Lung (tissue), 13 donors: ENCODE measurements around the gene PCDH8. TPM values are rescaled to one million over a fixed set of nuclear protein-coding genes. Genes with fewer than 3 reads are reported as not detected.

ENCODE experiments used
- ATAC-seq: fragments of 200-7000 bp; cut with Tn5 transposase; one replicate; pipeline ENCODE4 v1.9.1; 2020; ENCODE audit warnings: moderate number of reproducible peaks; ENCODE audit not compliant: insufficient read depth, low FRiP score
- DNase-seq, 3 donors: peaks; one replicate each; pipeline ENCODE4 v3.0.0-alpha.2; 2013 to 2017
- H3K27ac ChIP-seq, 2 donors: one replicate each; pipeline ENCODE4 v1.5.1; 2013; ENCODE audit warnings: mild to moderate bottlenecking in 2 of 2, moderate library complexity in 2 of 2, control low read depth in 1 of 2, inconsistent platforms in 1 of 2, low read depth in 1 of 2, low read length in 1 of 2
- H3K27me3 ChIP-seq, 3 donors: one replicate each; pipeline ENCODE4 v1.5.1; 2013; ENCODE audit warnings: low read length in 2 of 3; ENCODE audit not compliant: control insufficient read depth in 3 of 3, insufficient read depth in 3 of 3
- H3K36me3 ChIP-seq, 4 donors: one replicate each; pipeline ENCODE4 v1.5.1; 2013; ENCODE audit warnings: low read length in 4 of 4, mild to moderate bottlenecking in 1 of 4, moderate library complexity in 1 of 4; ENCODE audit not compliant: control insufficient read depth in 4 of 4, insufficient read depth in 4 of 4
- H3K4me1 ChIP-seq, 5 donors: one replicate each; pipeline ENCODE4 v1.5.1; 2013; ENCODE audit warnings: low read length in 5 of 5, mild to moderate bottlenecking in 2 of 5, moderate library complexity in 1 of 5; ENCODE audit not compliant: control insufficient read depth in 5 of 5, insufficient read depth in 5 of 5
- H3K4me3 ChIP-seq: one replicate; pipeline ENCODE4 v1.5.1; 2013; ENCODE audit warnings: mild to moderate bottlenecking, control low read depth, moderate library complexity
- H3K9ac ChIP-seq, 2 donors: one replicate each; pipeline ENCODE4 v1.5.1; 2013; ENCODE audit warnings: low read length in 2 of 2, control low read depth in 1 of 2; ENCODE audit not compliant: insufficient read depth in 1 of 2
- H3K9me3 ChIP-seq, 4 donors: one replicate each; pipeline ENCODE4 v1.5.1; 2013; ENCODE audit warnings: low read length in 3 of 4, mild to moderate bottlenecking in 1 of 4, moderate library complexity in 1 of 4; ENCODE audit not compliant: control insufficient read depth in 4 of 4, insufficient read depth in 3 of 4
- CTCF ChIP-seq: IDR thresholded peaks from 2 replicates; pipeline ENCODE4 v1.5.1; 2012; ENCODE audit warnings: mild to moderate bottlenecking; ENCODE audit errors: control extremely low read depth, extremely low read depth
- WGBS, 2 donors: extraction: QIAGEN DNeasy Blood & Tissue Kit; methylation state at CpG; one replicate each; pipeline ENCODE4 v1.1.7; 2013; 5-methylcytosine and 5-hydroxymethylcytosine counted together
- polyA plus RNA-seq, 2 donors: library from polyadenylated mRNA; stranded (reverse); fragments of 200-250 nt; gene quantifications; one replicate each; pipeline ENCODE4 v1.2.1, GENCODE V29; 2013
- small RNA-seq: library from RNA; depleted of rRNA; stranded (forward); fragments of <200 nt; gene quantifications from one replicate; pipeline ENCODE3, GENCODE V24; 2014; ENCODE audit warnings: low replicate concordance
- total RNA-seq, 2 donors: library from RNA; depleted of rRNA in 1 of 2; stranded (reverse); fragments of >200 nt in 1 of 2; gene quantifications; one replicate each; pipeline ENCODE4 v1.2.1, GENCODE V29; 2014 to 2021
- donor health status: control.
- donor health status: control.
- donor health status: Bipolar disorder and iron deficiency.
- donor health status: healthy.
- donor health status: DM: yes; HTN: yes; CAD: no.

The PCDH8 gene
- total and polyA plus RNA-seq, 4 donors = 0.06 to 0.28 TPM; not detected in 2

- H3K36me3 ChIP-seq = no peaks in the 10 kb centered on the region
- ATAC-seq (no peak), DNase-seq (no peak)
- no peak overlapping the region for H3K9ac ChIP-seq
- no peaks in the 10 kb centered on the region for H3K4me1 ChIP-seq
- H3K9me3 ChIP-seq = no peaks in the 10 kb centered on the region
- WGBS, 2 donors = 81 to 90% methylated on average over 7 of the region's 7 CpGs
- H3K27me3 ChIP-seq = no peaks in the 10 kb centered on the region
- H3K27ac ChIP-seq = no peak overlapping the region
- no peak for TF ChIP-seq CTCF
- no peak overlapping the region for H3K4me3 ChIP-seq
Measured at GRCh38 chr13:52793515-52794061, 54.9 kb downstream of the PCDH8 start.

Small RNA genes within 50 kb of the gene (small RNA-seq; reads per million reads assigned to genes)
- not detected for gene MIR759

Other genes with a start within 250 kb of the PCDH8 start
- 10 to 100 TPM in 1 of 2 donors, 1 to 10 TPM in 1; 7.2 to 10.3 TPM for gene HNRNPA1L2, start 206.2 kb downstream of the PCDH8 start, total RNA-seq
- gene HNRNPA1L2, start 206.2 kb downstream of the PCDH8 start, polyA plus RNA-seq = 1 to 10 TPM; 4.8 to 9.5 TPM
- 10 to 100 TPM; 39.2 to 48.7 TPM for gene SUGT1, start 195.8 kb downstream of the PCDH8 start, total RNA-seq
- gene SUGT1, start 195.8 kb downstream of the PCDH8 start, polyA plus RNA-seq = 10 to 100 TPM; 30.6 to 37.0 TPM
- 1 to 10 TPM in 1 of 2 donors, not detected in 1; 1.2 TPM for gene CNMD, start 108.8 kb downstream of the PCDH8 start, total RNA-seq
- under 1 TPM; 0.09 to 0.10 TPM for gene CNMD, start 108.8 kb downstream of the PCDH8 start, polyA plus RNA-seq
- gene OLFM4, start 180.2 kb upstream of the PCDH8 start, total RNA-seq = 1 to 10 TPM in 1 of 2 donors, under 1 TPM in 1; 0.34 to 5.6 TPM
- gene OLFM4, start 180.2 kb upstream of the PCDH8 start, polyA plus RNA-seq = 10 to 100 TPM in 1 of 2 donors, under 1 TPM in 1; 0.83 to 18.1 TPM